ENCODE data around the gene S100PBP. TPM values are rescaled to one million over a fixed set of nuclear protein-coding genes. Genes with fewer than 3 reads are reported as not detected.

The S100PBP gene
- total and polyA plus RNA-seq, 2 of the 4 experiments (the other 2 are of a cell fraction): 13.9 to 20.3 TPM

GRCh38 chr1:32891630-32892029 lies 74.2 kb downstream of the S100PBP start:
- ATAC-seq (ENCODE audit: low read depth) (no peak), DNase-seq (no peak)
- Histone ChIP-seq H2BK20ac (ENCODE audit: low read depth, low read length) (no peak overlapping the region), H3K56ac (ENCODE audit: extremely low read depth, insufficient read depth, low read length) (no peak overlapping the region), H2BK15ac (ENCODE audit: low read depth, low read length) (no peak overlapping the region), H3K27ac (ENCODE audit: insufficient read depth, low read length) (no peak overlapping the region), H3K79me1 (ENCODE audit: low read depth in 1 of 2, low read length in 2 of 2) (no peaks in the 10 kb centered on the region), H2BK120ac (ENCODE audit: low read depth, low read length) (no peak overlapping the region), H3K23ac (ENCODE audit: low read depth, low read length) (no peak overlapping the region; the same call in 1 of the 2 replicates), H3K36me3 (ENCODE audit: control insufficient read depth, insufficient read depth, low read length) (no peaks in the 10 kb centered on the region; the same call in 1 of the 2 replicates), H3K9me3 (ENCODE audit: control insufficient read depth, insufficient read depth, low read length) (peaks cover 2% of the 10 kb centered on the region; the same call in 1 of the 2 replicates), H3K4me1 (ENCODE audit: control insufficient read depth, insufficient read depth, low read length) (no peaks in the 10 kb centered on the region; the same call in 1 of the 2 replicates), H3K4me2 (ENCODE audit: low read depth, low read length) (no peak overlapping the region), H4K5ac (ENCODE audit: low read depth, low read length) (no peak overlapping the region), H2AK9ac (replicated peaks; ENCODE audit: low read depth, low read length, poor library complexity) (no peak overlapping the region), H3K27me3 (ENCODE audit: control insufficient read depth, insufficient read depth, low read length) (peaks cover 45% of the 10 kb centered on the region), H3K4me3 (ENCODE audit: insufficient read depth, low read depth, low read length) (no peak overlapping the region), H3K9ac (ENCODE audit: low read depth, low read length) (no peak overlapping the region), H2AK5ac (ENCODE audit: low read depth, low read length) (no peak overlapping the region), H3K9me1 (ENCODE audit: insufficient read depth, low read length) (peaks cover 4% of the 10 kb centered on the region; the same call in 1 of the 2 replicates), H2BK5ac (ENCODE audit: low read depth, low read length, poor library complexity, severe bottlenecking) (no peak overlapping the region), H3K14ac (replicated peaks; ENCODE audit: low read depth, low read length) (no peak overlapping the region), H4K91ac (ENCODE audit: insufficient read depth, low read depth, low read length) (no peak overlapping the region), H3K4ac (ENCODE audit: low read depth, low read length) (no peak overlapping the region), H2AFZ (replicated peaks; ENCODE audit: low read length, poor library complexity) (no peak overlapping the region), H3K18ac (ENCODE audit: low read depth, low read length) (no peak overlapping the region), H4K20me1 (ENCODE audit: insufficient read depth, low read length) (peaks cover 3% of the 10 kb centered on the region; the same call in 1 of the 2 replicates), H4K8ac (ENCODE audit: low read depth in 2 of 2, low read length in 2 of 2) (no peak overlapping the region)
- BruUV-seq (replicated peaks): no TSS peak
- TF ChIP-seq ELK1 (IDR thresholded peaks at IDR 0.05; ENCODE audit: borderline replicate concordance, low read depth, low read length): no peak
- no peak for TF ChIP-seq RCOR1 (IDR thresholded peaks at IDR 0.05; ENCODE audit: insufficient replicate concordance, low read length)
- TF ChIP-seq USF2 (IDR thresholded peaks at IDR 0.05; ENCODE audit: low read depth, low read length): no peak
- no peak for TF ChIP-seq MXI1 (IDR thresholded peaks at IDR 0.05; ENCODE audit: borderline replicate concordance, low read depth, low read length)
- TF ChIP-seq RAD21 (IDR thresholded peaks at IDR 0.05; ENCODE audit: low read length): no peak
- TF ChIP-seq NFE2L2 (IDR thresholded peaks at IDR 0.05; ENCODE audit: low read depth, low read length): no peak
- TF ChIP-seq POLR2A (IDR thresholded peaks at IDR 0.05; ENCODE audit: low read depth, low read length): no peak
- TF ChIP-seq SMC3 (IDR thresholded peaks at IDR 0.05; ENCODE audit: low read depth, low read length): no peak
- CTCF ChIA-PET: interaction anchor here (1.6 kb wide), 1 partner anchor 15 kb away, joined by 4 read pairs; no protein-coding TSS in a partner anchor
- intact Hi-C loops (cut with micrococcal nuclease) (no loop called here), dilution Hi-C loops (cut with HindIII; ENCODE audit: low sequenced_read_pairs, unreplicated experiment) (no loop called here), in situ Hi-C loops (cut with MboI; ENCODE audit: low sequenced_read_pairs) (no loop called here)
- 57% methylated on average over 1 of the region's 3 CpGs; no CpG with 5 or more reads in 1 of the 2 experiments for WGBS, 2 experiments (ENCODE audit: extremely low coverage in 2 of 2, insufficient read length in 1 of 2)
- POLR2A ChIA-PET (ENCODE audit: unreplicated experiment): no interaction called here
